Adipocyte (in vitro differentiated cells): Measurements from ENCODE around the gene ATG16L1.

Experiments used
- DNase-seq: peaks from one replicate; pipeline ENCODE4 v3.0.0-alpha.2; 2015; ENCODE audit warnings: low read depth
- H3K27me3 ChIP-seq: replicated peaks from 2 replicates; pipeline ENCODE4 v1.7.0; 2013; ENCODE audit warnings: mild to moderate bottlenecking, low read length, moderate library complexity; ENCODE audit not compliant: control insufficient read depth, insufficient read depth
- H3K36me3 ChIP-seq: 2 replicates; pipeline ENCODE4 v1.7.0; 2013; ENCODE audit warnings: low read length, mild to moderate bottlenecking, moderate library complexity; ENCODE audit not compliant: control insufficient read depth, insufficient read depth, severe bottlenecking
- H3K4me1 ChIP-seq: 2 replicates; pipeline ENCODE4 v1.7.0; 2013; ENCODE audit warnings: mild to moderate bottlenecking, low read length, moderate library complexity; ENCODE audit not compliant: control insufficient read depth, insufficient read depth
- H3K4me3 ChIP-seq: 2 replicates; pipeline ENCODE4 v1.7.0; 2013; ENCODE audit warnings: mild to moderate bottlenecking, low read length, moderate library complexity
- H3K9ac ChIP-seq: 2 replicates; pipeline ENCODE4 v1.7.0; 2013; ENCODE audit warnings: mild to moderate bottlenecking, low read length, moderate library complexity
- H3K9me3 ChIP-seq: 2 replicates; pipeline ENCODE4 v1.7.0; 2013; ENCODE audit warnings: mild to moderate bottlenecking, low read length, moderate library complexity; ENCODE audit not compliant: control insufficient read depth

Gene ATG16L1

GRCh38 chr2:233336541-233336940, 85.1 kb downstream of the ATG16L1 start:
- no peak for DNase-seq
- H3K27me3 ChIP-seq = peaks cover 51% of the 10 kb centered on the region

GRCh38 chr2:233338046-233338445, 86.6 kb downstream of the ATG16L1 start:
- DNase-seq = no peak
- Histone ChIP-seq H3K4me1 (no peaks in the 10 kb centered on the region), H3K27me3 (peaks cover 46% of the 10 kb centered on the region), H3K36me3 (no peaks in the 10 kb centered on the region), H3K9me3 (peaks cover 8% of the 10 kb centered on the region), H3K9ac (no peak overlapping the region), H3K4me3 (no peak overlapping the region)

More at GRCh38 chr2:233336541-233336940, 85.1 kb downstream of the ATG16L1 start:
- no peaks in the 10 kb centered on the region for H3K36me3 ChIP-seq
- no peak overlapping the region for H3K4me3 ChIP-seq
- no peak overlapping the region for H3K9ac ChIP-seq
- H3K9me3 ChIP-seq = peaks cover 7% of the 10 kb centered on the region
- no peaks in the 10 kb centered on the region for H3K4me1 ChIP-seq

GRCh38 chr2:233338812-233339368, 87.4 kb downstream of the ATG16L1 start:
- Histone ChIP-seq H3K9me3 (peaks cover 8% of the 10 kb centered on the region), H3K36me3 (no peaks in the 10 kb centered on the region), H3K9ac (no peak overlapping the region), H3K27me3 (peaks cover 39% of the 10 kb centered on the region), H3K4me1 (no peaks in the 10 kb centered on the region), H3K4me3 (no peak overlapping the region)
- no peak for DNase-seq

- Histone ChIP-seq H3K4me3 (no peak overlapping the region), H3K27me3 (peaks cover 36% of the 10 kb centered on the region), H3K9ac (no peak overlapping the region), H3K9me3 (peaks cover 8% of the 10 kb centered on the region), H3K4me1 (no peaks in the 10 kb centered on the region), H3K36me3 (no peaks in the 10 kb centered on the region)
- no peak for DNase-seq
These were observed 88.0 kb downstream of the ATG16L1 start for GRCh38 chr2:233339427-233339826.

- H3K9ac ChIP-seq = no peak overlapping the region
- H3K4me3 ChIP-seq = no peak overlapping the region
- H3K36me3 ChIP-seq = no peaks in the 10 kb centered on the region
- no peaks in the 10 kb centered on the region for H3K4me1 ChIP-seq
- peaks cover 25% of the 10 kb centered on the region for H3K27me3 ChIP-seq
- no peak for DNase-seq
- peaks cover 5% of the 10 kb centered on the region for H3K9me3 ChIP-seq
These were observed 89.8 kb downstream of the ATG16L1 start for GRCh38 chr2:233341296-233341695.

- H3K4me1 ChIP-seq = no peaks in the 10 kb centered on the region
These were observed 90.8 kb downstream of the ATG16L1 start for GRCh38 chr2:233342301-233342700.

GRCh38 chr2:233343171-233343705, 91.8 kb downstream of the ATG16L1 start:
- H3K9me3 ChIP-seq = peaks cover 5% of the 10 kb centered on the region
- no peaks in the 10 kb centered on the region for H3K4me1 ChIP-seq
- no peak overlapping the region for H3K4me3 ChIP-seq
- no peak overlapping the region for H3K9ac ChIP-seq
- peaks cover 12% of the 10 kb centered on the region for H3K27me3 ChIP-seq
- DNase-seq = no peak
- no peaks in the 10 kb centered on the region for H3K36me3 ChIP-seq

More at GRCh38 chr2:233342301-233342700, 90.8 kb downstream of the ATG16L1 start:
- Histone ChIP-seq H3K9me3 (peaks cover 5% of the 10 kb centered on the region), H3K4me3 (no peak overlapping the region), H3K36me3 (no peaks in the 10 kb centered on the region), H3K27me3 (peaks cover 21% of the 10 kb centered on the region), H3K9ac (no peak overlapping the region)
- no peak for DNase-seq
